ENCODE data around the gene COL23A1. TPM values are rescaled to one million over a fixed set of nuclear protein-coding genes. Genes with fewer than 3 reads are reported as not detected.

The COL23A1 gene
- total RNA-seq, 1 experiment from 2014 or later, result 15.0 TPM

DNA sequence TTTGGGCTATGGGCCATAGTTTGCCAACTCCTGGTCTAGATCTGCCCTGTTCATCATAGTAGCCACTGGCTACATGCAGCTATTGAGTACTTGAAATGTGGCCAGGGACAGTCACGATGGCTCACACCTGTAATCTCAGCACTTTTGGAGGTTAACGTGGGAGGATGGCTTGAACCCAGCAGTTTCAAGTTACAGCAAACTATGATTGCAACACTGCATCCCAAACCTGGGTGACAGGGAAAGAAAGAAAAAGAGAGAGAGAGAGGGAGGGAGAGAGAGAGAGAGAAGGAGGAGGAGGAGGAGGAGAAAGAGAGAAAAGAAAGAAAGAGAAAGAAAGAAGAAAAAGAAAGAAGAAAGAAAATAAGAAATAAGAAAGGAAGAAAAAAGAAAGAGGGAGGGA is 397.9 kb downstream of the COL23A1 start:
- H3K4me3 Mint-ChIP-seq, result no peak overlapping the region
- peaks cover 17% of the 10 kb centered on the region for H3K9me3 Mint-ChIP-seq
- no peak overlapping the region for H3K27ac Mint-ChIP-seq
- ATAC-seq (no peak), DNase-seq (ENCODE audit: low spot score) (no peak)
- ChIA-PET POLR2A (interaction anchor here (0.9 kb wide), 1 partner anchor 15 kb away, joined by 3 read pairs; no protein-coding TSS in a partner anchor), CTCF (no interaction called here)
- H3K4me1 Mint-ChIP-seq, result peaks cover 16% of the 10 kb centered on the region
- H3K36me3 Mint-ChIP-seq, result peaks cover 15% of the 10 kb centered on the region
- TF ChIP-seq TEAD1 (CRISPR knock-in tag; IDR thresholded peaks at IDR 0.05), result no peak
- TF ChIP-seq CREB1 (CRISPR knock-in tag; IDR thresholded peaks at IDR 0.05), result no peak
- TF ChIP-seq, protein P1, sequence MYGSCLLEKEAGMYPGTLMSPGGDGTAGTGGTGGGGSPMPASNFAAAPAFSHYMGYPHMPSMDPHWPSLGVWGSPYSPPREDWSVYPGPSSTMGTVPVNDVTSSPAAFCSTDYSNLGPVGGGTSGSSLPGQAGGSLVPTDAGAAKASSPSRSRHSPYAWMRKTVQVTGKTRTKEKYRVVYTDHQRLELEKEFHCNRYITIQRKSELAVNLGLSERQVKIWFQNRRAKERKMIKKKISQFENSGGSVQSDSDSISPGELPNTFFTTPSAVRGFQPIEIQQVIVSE (CRISPR knock-in tag; IDR thresholded peaks at IDR 0.05; ENCODE audit: borderline replicate concordance), result no peak
- no peak for TF ChIP-seq SMAD3 (CRISPR knock-in tag; IDR thresholded peaks at IDR 0.05; ENCODE audit: borderline replicate concordance)
- no peak for TF ChIP-seq SOX15 (CRISPR knock-in tag; IDR thresholded peaks at IDR 0.05)
- TF ChIP-seq ETV6 (CRISPR knock-in tag; IDR thresholded peaks at IDR 0.05), result no peak
- H3K27me3 Mint-ChIP-seq (ENCODE audit: low read depth), result peaks cover 5% of the 10 kb centered on the region

- Mint-ChIP-seq H3K4me3 (no peak overlapping the region), H3K9me3 (peaks cover 17% of the 10 kb centered on the region), H3K27ac (no peak overlapping the region), H3K36me3 (peaks cover 15% of the 10 kb centered on the region), H3K4me1 (peaks cover 16% of the 10 kb centered on the region), H3K27me3 (ENCODE audit: low read depth) (peaks cover 5% of the 10 kb centered on the region)
- peak; percentile 24; the same call in 1 of the 2 replicates for TF ChIP-seq HMGA2 (CRISPR knock-in tag; IDR thresholded peaks at IDR 0.05)
- TF ChIP-seq, protein P2, sequence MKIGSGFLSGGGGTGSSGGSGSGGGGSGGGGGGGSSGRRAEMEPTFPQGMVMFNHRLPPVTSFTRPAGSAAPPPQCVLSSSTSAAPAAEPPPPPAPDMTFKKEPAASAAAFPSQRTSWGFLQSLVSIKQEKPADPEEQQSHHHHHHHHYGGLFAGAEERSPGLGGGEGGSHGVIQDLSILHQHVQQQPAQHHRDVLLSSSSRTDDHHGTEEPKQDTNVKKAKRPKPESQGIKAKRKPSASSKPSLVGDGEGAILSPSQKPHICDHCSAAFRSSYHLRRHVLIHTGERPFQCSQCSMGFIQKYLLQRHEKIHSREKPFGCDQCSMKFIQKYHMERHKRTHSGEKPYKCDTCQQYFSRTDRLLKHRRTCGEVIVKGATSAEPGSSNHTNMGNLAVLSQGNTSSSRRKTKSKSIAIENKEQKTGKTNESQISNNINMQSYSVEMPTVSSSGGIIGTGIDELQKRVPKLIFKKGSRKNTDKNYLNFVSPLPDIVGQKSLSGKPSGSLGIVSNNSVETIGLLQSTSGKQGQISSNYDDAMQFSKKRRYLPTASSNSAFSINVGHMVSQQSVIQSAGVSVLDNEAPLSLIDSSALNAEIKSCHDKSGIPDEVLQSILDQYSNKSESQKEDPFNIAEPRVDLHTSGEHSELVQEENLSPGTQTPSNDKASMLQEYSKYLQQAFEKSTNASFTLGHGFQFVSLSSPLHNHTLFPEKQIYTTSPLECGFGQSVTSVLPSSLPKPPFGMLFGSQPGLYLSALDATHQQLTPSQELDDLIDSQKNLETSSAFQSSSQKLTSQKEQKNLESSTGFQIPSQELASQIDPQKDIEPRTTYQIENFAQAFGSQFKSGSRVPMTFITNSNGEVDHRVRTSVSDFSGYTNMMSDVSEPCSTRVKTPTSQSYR (CRISPR knock-in tag; IDR thresholded peaks at IDR 0.05), result no peak
- no peak for DNase-seq (ENCODE audit: low spot score)
- ATAC-seq, result no peak
- ChIA-PET POLR2A (no interaction called here), CTCF (no interaction called here)
Measured at GRCh38 chr5:178191661-178192060, 398.5 kb downstream of the COL23A1 start.

DNA sequence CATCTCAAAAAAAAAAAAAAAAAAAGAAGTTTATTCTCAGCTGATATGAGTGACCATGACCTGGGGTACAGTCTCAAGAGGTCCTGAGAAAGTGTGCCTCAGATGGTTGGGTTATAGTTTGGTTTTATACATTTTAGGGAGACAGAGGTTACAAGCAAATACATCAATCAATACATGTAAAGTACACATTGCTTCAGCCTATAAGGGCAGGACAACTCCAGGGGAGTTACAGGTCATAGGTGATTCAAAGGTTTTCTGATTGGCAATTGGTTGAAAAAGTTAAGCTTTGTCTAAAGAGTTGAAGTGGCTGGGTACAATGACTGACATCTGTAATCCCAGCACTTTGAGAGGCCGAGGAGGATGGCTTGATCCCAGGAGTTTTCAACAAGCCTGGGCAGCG is 400.8 kb downstream of the COL23A1 start:
- CTCF ChIA-PET, result interaction anchor here (0.7 kb wide), 1 partner anchor 687 kb away, joined by 3 read pairs; no protein-coding TSS in a partner anchor
- H3K4me3 Mint-ChIP-seq, result no peak overlapping the region
- POLR2A ChIA-PET, result no interaction called here
- no peak overlapping the region for H3K27ac Mint-ChIP-seq
- peaks cover 15% of the 10 kb centered on the region for H3K36me3 Mint-ChIP-seq
- no peak for DNase-seq (ENCODE audit: low spot score)
- no peak for ATAC-seq
- TF ChIP-seq NFATC4 (CRISPR knock-in tag; IDR thresholded peaks at IDR 0.05) (no peak), MYBL2 (CRISPR knock-in tag; IDR thresholded peaks at IDR 0.05) (no peak)
- TF ChIP-seq, protein P2 (CRISPR knock-in tag; IDR thresholded peaks at IDR 0.05), result no peak
- TF ChIP-seq, protein P3, sequence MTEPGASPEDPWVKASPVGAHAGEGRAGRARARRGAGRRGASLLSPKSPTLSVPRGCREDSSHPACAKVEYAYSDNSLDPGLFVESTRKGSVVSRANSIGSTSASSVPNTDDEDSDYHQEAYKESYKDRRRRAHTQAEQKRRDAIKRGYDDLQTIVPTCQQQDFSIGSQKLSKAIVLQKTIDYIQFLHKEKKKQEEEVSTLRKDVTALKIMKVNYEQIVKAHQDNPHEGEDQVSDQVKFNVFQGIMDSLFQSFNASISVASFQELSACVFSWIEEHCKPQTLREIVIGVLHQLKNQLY (CRISPR knock-in tag; IDR thresholded peaks at IDR 0.05), result no peak
- peaks cover 6% of the 10 kb centered on the region for H3K4me1 Mint-ChIP-seq
- peaks cover 17% of the 10 kb centered on the region for H3K9me3 Mint-ChIP-seq
- H3K27me3 Mint-ChIP-seq (ENCODE audit: low read depth), result peaks cover 5% of the 10 kb centered on the region

Other genes with a start within 250 kb of the COL23A1 start
- 11.1 to 16.0 TPM (median 12.7 TPM) in 3 replicates for gene CLK4, start 36.7 kb upstream of the COL23A1 start, total RNA-seq (2021)
- gene ZNF354A, start 140.3 kb upstream of the COL23A1 start, total RNA-seq (2021), result 22.5 to 25.2 TPM (median 22.5 TPM) in 3 replicates